Activated CD4-positive, alpha-beta T cell treated with anti-CD3 and anti-CD28 coated beads for 1 hour (primary cell): ENCODE results near the gene OR2V2.
"Not testable (repeated sequence)": the region's sequence is repeated elsewhere in the genome, so short reads cannot be mapped to it uniquely, and the experiment has no call there.

Experiments used
- DNase-seq: peaks from one replicate; pipeline ENCODE4 v3.0.0-alpha.2; 2020

OR2V2 gene, protein sequence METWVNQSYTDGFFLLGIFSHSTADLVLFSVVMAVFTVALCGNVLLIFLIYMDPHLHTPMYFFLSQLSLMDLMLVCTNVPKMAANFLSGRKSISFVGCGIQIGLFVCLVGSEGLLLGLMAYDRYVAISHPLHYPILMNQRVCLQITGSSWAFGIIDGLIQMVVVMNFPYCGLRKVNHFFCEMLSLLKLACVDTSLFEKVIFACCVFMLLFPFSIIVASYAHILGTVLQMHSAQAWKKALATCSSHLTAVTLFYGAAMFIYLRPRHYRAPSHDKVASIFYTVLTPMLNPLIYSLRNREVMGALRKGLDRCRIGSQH

DNA sequence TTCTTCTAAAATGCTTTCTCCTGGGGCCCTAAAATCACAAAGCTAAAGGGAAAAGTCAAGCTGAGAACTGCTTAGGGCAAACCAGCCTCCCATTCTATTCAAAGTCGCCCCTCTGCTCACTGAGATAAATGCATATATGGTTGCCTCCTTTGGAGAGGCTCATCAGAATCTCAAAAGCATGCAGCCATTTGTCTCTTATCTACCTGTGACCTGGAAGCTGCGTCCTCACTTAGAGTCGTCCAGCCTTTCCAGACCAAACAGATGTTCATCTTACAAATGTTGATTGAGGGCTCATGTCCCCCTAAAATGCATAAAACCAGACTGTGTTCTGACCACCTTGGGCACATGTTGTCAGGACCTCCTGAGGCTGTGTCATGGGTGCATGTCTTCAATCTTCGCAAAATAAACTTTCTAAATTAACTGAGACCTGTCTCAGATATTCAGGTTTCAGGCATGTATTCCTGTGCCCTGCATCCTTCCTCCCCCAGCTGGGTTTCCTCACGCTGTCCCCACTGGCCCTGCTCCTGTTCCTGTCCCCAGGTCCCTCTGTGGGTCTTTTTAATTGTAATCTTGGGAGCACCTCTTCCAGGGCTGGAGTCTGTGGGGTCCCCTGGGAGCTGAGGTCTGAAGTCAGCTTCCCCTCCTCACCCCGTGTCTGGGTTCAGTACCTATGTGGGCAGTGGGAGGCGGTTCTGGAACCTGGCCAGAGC is at the start of gene OR2V2:
OR2V2 (plus strand) TSS at position 660 of the 710 bp plus-strand sequence. CDS start 7,357 bp downstream, outside the sequence.
- not testable (repeated sequence) for DNase-seq

DNA sequence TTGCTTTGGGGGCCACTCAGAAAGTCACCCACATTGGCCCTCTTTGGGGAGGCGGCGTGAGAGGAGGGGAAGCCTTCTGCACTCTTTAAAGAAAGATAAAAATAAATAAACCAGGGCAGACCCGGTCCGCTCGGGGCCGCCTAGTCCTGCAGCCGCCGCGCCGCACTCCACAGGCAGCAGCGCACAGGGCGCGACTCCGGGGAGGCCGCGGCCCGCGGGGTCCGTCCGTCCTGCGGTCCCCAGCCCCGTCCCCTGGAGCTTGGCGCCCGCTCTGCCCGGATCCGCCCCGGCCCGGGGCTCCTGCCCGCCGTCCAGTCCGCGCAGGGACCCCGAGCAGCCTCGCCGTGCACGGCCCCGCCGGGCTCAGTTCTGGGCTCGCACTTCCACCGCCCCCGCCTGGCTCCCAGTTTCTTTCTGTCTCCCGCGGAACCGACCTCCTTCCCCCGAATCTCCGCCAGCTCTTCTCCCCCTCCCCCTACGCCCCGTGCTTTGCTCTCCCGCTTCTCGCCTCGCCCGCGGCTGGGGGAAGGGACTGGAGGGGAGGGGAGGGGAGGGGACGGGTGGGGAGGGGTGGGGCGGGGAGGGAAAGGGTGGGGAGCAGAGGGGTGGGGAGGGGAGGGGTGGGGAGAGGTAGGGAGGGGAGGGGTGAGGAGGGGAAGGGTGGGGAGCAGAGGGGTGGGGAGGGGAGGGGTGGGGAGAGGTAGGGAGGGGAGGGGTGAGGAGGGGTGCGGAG is 49.5 kb upstream of the OR2V2 start:
- DNase-seq: not testable (repeated sequence)

- no peak for DNase-seq
Observed at GRCh38 chr5:181098762-181099601, 48.4 kb upstream of the OR2V2 start.

- no peak for DNase-seq
Observed at GRCh38 chr5:181099602-181100086, 47.7 kb upstream of the OR2V2 start.

DNA sequence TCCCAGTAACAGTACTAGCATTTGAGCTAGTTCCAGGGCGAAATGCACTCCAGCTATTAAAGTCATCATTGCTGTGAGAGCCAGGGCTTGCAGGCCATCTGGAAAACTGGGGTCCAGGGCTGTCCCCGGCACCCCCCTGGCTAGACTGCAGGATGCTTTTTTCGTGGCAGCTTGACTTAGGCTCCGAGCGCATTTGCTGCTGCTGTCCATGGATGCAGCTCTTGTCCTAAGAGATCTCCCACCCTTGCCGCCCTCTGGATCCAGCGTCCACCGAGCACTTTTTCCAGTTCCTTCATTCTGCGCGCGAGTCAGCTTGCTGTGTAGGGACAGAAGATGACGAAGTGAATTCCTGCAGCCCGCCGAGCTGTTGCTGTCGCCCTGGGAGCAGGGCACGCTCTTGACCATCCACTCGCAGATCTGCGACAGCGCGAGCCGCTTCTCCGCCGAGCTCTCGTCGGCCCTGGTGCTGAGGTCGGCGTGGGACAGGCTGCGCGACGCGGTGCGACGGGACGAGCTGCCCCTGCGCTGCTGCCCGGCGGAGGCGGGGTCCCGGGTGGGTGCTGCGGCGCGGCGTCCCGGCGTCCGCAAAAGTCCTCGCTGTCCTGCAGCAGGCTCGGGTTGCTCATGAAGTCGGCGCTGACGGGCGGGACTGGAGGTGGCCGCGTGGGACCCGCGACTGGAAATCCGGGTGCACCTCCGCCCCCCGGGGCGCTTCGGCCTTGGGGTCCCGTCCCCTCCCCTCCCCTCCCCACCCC is 47.1 kb upstream of the OR2V2 start:
- DNase-seq: no peak

DNA sequence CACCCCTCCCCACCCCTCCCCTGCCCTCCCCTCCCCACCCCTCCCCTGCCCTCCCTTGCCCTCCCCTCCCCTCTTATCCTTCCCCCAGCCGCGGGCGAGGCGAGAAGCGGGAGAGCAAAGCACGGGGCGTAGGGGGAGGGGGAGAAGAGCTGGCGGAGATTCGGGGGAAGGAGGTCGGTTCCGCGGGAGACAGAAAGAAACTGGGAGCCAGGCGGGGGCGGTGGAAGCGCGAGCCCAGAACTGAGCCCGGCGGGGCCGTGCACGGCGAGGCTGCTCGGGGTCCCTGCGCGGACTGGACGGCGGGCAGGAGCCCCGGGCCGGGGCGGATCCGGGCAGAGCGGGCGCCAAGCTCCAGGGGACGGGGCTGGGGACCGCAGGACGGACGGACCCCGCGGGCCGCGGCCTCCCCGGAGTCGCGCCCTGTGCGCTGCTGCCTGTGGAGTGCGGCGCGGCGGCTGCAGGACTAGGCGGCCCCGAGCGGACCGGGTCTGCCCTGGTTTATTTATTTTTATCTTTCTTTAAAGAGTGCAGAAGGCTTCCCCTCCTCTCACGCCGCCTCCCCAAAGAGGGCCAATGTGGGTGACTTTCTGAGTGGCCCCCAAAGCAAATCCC is 46.2 kb upstream of the OR2V2 start:
- DNase-seq: not testable (repeated sequence)

DNA sequence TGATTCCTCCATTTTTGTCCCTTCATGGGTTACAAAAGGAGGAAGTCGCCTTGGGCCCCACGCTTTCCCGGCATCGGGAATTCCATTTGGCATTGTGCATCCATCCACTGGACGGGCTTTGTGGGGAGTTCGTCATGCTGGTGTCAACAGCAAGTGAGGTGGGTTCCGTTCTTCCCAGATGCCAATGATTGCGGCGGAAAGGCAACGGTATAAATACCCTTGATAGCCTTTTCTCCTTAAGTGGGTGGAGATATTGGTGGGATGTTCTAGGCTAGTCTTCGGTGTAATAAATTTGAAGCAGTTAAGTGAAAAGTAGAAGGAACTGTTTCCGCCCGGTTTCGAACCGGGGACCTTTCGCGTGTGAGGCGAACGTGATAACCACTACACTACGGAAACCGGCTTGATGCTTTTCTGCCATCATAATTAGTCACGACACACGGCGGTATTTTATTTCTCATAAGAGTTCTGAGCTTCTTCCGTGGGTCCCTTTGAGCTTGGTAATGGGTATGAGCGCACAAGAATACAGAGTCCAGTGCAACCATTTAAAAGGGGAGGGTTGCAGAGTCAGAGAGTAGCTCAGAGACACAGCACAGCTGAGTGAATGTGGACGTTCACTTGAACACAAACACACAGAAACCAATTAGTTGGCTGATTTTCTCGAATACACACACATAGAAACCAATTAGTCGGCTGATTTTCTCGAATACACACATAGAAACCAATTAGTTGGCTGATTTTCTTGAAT is 45.3 kb upstream of the OR2V2 start:
- DNase-seq: not testable (repeated sequence)

DNA sequence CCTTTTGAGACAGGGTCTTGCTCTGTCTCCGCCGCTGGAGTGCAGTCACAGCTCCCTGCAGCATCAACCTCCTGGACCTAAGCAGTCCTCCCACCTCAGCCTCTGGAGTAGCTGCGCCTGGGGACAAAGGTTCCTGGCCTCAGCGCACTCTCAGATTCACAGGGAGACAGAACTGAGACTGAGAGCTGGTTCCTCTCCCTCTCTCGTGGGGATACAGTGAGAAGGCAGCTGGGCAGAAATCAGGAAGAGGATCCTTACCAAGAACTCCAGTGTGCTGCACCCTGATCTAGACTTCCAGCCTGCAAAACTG is 43.2 kb upstream of the OR2V2 start:
- DNase-seq: not testable (repeated sequence)

GRCh38 chr5:181104606-181105390 is 42.6 kb upstream of the OR2V2 start:
- DNase-seq: not testable (repeated sequence)

- no peak for DNase-seq
Observed at GRCh38 chr5:181105391-181106025, 41.9 kb upstream of the OR2V2 start.

DNA sequence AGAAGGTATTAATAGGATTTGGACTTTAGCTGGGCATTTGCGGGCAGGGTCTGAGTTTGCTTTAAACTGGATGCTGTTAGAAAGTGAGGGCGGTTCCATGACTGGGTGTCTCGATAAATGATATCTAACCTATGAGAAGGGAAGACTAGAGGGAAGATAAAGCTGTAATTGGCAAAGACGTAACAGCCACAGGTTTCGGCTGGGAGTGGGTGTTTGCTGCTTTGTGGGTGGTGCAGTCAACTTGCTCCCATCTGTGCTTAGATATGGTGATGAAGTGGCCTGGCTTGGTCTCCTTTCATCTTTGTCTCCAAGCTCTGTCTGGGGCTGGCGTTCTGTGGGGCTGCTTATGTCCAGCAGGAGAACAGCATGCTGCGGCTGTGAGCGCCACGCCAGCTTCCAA is 39.7 kb upstream of the OR2V2 start:
- no peak for DNase-seq

DNA sequence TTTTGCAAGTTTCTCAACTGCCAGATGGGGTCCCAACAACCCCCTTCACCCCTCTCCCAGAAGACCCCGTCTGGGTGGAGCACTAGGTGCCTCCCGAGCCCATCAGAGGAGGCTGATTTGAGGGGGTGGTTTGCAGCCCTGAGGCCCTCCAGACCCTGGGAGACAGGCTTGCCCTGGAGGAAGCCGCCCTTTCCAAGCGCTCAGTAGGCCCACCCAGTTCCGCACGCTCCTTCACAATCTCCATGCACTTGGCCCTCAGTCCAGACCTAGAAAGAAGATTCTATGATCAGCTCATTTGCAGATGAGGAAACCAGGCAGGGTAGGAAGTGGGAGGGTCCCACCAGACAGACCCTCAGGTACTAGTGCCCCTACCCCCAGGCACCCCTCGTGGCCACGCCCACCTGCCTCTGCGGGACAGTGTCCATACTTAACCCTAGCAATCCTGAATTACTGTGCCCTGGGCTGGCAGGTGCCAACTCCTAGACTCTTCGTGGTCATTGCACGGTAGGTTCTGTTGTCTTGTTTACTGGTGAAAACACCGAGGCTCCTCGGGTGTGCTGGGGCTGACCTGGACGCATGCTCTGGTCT is 38.7 kb upstream of the OR2V2 start:
- DNase-seq: no peak

GRCh38 chr5:181109489-181110013 is 37.8 kb upstream of the OR2V2 start:
- no peak for DNase-seq

- DNase-seq: no peak
Observed at GRCh38 chr5:181111010-181111409, 36.4 kb upstream of the OR2V2 start.

DNA sequence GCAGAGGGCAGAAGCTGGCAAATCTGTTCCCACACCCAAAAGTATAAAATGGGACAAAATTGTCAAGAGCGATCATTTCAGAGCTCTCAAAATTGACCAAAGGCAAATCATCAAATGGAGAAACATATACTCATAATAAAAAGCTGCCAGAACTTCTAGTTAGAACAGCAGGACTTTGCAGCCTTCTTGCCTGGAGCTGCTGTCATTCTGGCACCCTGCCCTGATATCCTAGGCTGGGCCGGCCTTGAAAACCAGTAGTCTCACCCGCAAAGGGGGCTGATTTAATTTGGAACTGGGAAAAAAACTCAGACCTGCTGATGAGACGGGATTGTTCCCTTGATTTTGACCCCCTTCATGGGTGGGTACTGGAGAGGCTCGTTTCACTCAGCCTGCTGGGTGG is 34.9 kb upstream of the OR2V2 start:
- DNase-seq: no peak

GRCh38 chr5:181113572-181113971 is 33.8 kb upstream of the OR2V2 start:
- DNase-seq: not testable (repeated sequence)

DNA sequence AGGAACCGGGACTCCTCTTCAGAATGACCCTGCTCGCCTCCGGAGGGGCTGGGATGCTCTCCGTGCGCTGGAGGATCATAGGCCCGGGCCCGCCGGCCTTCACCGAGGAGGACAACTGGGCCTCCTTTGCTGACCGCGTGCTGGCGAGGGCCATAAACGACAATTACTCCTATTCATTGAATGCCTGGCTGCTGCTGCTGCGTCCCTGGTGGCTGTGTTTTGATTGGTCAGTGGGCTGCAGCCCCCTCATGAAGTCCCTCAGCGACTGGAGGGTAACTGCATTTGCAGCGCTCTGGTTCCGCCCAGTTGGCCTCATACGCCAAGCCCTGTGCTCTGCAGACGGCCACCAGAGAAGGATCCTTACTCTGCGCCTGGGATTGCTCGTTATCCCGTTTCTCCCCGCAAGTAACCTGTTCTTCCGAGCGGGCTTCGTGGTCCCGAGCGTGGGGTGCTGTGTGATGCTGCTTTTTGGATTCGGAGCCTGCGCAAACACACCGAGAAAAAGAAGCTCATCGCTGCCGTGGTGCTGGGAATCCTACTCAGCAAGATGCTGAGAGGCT is 33.0 kb upstream of the OR2V2 start:
- DNase-seq: no peak
